Breast epithelium (tissue), 3 donors: ENCODE data around the gene LY6G5B.

Experiments
- POLR2A ChIP-seq: fragments of 450-650 bp; IDR thresholded peaks from one replicate; pipeline ENCODE4 v1.6.1; 2016; ENCODE audit warnings: antibody characterized with exemption, mild to moderate bottlenecking, moderate library complexity
- POLR2AphosphoS5 ChIP-seq, 3 donors: sonication (generic); formaldehyde crosslinking; IDR thresholded peaks; one replicate each; pipeline ENCODE4 v1.6.1; 2017; ENCODE audit warnings: antibody characterized with exemption in 3 of 3
- TF ChIP-seq, protein P1 (sequence below), 3 donors: fragments of 450-650 bp; IDR thresholded peaks; one replicate each; pipeline ENCODE4 v1.5.1; 2016 to 2017; ENCODE audit warnings: antibody characterized with exemption in 3 of 3, mild to moderate bottlenecking in 3 of 3, moderate library complexity in 3 of 3

GRCh38 chr6:31663126-31663960 lies 6.4 kb upstream of the LY6G5B start:
- TF ChIP-seq, protein P1, sequence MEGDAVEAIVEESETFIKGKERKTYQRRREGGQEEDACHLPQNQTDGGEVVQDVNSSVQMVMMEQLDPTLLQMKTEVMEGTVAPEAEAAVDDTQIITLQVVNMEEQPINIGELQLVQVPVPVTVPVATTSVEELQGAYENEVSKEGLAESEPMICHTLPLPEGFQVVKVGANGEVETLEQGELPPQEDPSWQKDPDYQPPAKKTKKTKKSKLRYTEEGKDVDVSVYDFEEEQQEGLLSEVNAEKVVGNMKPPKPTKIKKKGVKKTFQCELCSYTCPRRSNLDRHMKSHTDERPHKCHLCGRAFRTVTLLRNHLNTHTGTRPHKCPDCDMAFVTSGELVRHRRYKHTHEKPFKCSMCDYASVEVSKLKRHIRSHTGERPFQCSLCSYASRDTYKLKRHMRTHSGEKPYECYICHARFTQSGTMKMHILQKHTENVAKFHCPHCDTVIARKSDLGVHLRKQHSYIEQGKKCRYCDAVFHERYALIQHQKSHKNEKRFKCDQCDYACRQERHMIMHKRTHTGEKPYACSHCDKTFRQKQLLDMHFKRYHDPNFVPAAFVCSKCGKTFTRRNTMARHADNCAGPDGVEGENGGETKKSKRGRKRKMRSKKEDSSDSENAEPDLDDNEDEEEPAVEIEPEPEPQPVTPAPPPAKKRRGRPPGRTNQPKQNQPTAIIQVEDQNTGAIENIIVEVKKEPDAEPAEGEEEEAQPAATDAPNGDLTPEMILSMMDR (IDR thresholded peaks at IDR 0.05), result no peak
- TF ChIP-seq POLR2A (no peak), POLR2AphosphoS5 (IDR thresholded peaks at IDR 0.05) (no peak)
